MV-4-11 (cell line): Measurements from ENCODE around the gene UBASH3B.
A peak's percentile ranks its signal among the peaks of the same experiment; 100 is the strongest.

Experiments
- DNase-seq: peaks from one replicate; lab custom pipeline; 2025; lab: John Stamatoyannopoulos, UW

UBASH3B gene

GRCh38 chr11:122732342-122733315 is 77.1 kb downstream of the UBASH3B start:
- DNase-seq: no peak

DNA sequence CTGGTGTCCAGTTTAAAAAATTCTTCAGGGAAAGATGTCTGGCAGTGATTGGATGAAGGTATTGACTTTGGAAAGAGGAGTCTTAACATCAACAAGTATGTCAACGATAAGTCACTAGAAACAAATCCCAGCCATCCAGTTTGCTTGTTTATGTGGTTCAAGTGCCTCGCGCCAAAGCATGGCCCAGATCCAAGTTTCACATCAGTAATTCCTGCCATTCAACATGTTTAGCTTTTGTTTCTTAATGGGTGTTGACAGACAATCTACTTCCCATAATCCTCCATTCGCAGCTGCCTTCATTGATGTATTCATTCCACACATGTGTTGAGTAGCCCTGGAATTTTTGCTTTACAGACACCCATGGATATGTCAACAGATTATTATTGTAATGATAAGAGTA is 77.8 kb downstream of the UBASH3B start:
- DNase-seq: peak; percentile 87

GRCh38 chr11:122734848-122735496 is 79.5 kb downstream of the UBASH3B start:
- peak; percentile 45 for DNase-seq

GRCh38 chr11:122737951-122738693 is 82.6 kb downstream of the UBASH3B start:
- DNase-seq: no peak

DNA sequence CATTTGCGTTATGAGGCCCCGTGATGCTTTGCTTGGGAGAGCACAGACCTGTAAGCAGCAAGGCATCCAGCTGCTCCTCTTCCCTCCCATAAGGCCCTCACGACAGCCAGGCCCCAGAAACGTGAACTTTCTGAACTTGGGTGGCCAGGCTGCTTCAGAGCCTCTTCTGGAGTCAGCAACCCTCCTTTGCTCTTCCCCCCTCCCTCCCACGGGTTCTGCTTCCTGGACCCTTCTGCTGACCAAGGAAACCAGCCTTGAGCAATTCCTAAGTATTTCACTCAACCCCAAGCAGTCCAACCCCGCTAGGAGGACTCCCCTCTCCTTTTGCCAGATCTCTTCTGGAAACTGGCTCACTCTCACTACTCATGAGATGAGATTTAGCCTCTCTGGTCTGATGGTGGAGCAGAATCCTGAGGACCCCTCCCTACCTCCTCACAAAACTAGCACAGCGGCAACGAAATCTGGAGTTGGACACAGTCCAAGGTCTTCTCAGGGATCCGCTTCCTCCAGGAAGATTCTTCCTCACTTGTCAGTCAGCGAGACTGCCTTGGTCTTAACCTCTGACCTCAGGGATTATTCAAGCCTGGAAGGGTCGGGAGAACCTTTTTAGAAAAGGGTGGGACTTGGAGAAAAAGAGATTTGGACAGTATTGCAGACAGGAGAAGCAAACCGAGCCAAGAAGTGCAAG is 86.2 kb downstream of the UBASH3B start:
- DNase-seq: peak; percentile 46

DNA sequence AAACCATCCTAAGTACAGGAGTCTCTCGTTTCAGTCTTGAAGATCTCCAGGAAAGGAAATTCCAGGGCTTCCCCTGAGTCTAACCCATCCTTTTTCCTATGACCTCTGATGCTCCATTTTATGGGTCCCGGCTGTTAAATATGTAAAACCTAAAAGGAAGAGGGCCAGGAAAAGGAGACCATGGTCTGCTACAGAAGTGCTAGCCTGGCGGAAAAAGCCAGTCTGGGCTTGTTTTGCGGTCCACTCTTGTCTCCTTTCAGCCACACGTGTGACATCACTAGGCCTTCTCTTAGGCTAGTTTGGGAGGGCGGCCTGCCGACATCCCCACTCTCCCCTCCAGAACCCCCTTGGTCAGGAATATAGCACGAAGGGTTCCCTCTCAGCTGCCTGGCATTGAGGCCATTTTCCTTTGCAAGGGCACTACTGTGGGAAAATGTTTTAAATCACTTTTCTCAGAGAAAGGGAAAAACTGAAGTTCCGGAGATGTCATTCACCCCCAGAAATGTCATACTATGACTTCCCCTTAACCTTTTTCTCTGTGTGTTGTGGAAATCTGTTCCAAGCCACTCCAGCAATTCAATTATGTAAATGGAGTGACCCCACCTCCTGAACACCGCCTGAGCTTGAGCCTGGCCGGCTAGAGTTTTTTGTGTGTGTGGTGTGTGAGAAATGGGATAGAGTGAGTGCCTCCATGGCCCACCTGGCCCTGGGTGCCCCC is 86.9 kb downstream of the UBASH3B start:
- DNase-seq: no peak

DNA sequence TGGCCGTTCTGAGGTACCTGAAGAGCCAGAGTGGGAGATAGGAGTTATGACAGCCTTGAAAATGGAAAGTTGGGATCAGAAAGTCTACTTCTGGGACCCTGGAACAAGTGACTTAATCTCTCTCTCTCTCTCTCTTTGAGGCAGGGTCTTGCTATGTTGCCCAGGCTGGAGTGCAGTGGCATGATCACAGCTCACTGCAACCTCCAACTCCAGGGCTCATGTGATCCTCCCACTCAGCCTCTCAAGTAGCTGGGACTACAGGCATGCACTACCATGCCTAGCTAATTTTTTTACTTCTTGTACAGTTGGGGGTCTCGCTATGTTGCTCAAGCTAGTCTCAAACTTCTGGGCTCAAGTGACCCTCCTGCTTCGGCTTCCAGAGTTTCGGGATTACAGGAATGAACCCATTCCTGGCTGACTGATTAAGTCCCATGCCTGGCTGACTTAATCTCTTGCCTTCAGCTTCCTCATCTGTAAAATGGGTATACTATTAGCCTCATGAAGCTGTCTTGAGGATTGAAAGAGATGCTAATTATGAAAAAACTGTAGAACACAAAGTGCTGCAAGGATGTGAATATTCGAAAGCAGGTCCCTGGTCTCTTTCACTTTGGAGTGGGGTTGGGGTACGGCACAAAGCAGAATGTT is 87.7 kb downstream of the UBASH3B start:
- no peak for DNase-seq

- peak; percentile 80 for DNase-seq
These were observed 88.4 kb downstream of the UBASH3B start for GRCh38 chr11:122743949-122744348.

- DNase-seq: no peak
These were observed 88.8 kb downstream of the UBASH3B start for GRCh38 chr11:122744357-122744756.

GRCh38 chr11:122745111-122745510 is 89.6 kb downstream of the UBASH3B start:
- no peak for DNase-seq

DNA sequence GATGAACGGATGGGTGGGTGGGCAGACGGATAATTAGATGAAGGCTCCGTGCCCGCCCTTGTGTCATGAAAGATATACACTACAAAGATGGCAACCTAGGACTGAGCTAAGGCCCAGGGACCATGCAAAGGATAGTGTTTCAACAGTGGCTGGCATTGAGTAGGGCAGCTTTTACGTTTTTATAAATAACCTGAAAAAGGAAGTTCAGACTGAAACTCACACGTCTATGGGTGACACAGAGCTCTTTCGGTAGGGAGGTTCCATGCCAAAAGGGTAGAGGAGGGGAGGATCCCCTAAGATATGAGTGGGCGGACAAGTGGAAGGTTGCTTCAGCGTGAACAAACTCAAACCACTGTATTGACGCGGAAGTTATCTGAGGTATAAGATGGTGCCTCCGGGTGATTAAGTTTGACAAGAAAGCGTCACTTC is 90.5 kb downstream of the UBASH3B start:
- DNase-seq: peak; percentile 96

- no peak for DNase-seq
These were observed 91.2 kb downstream of the UBASH3B start for GRCh38 chr11:122746611-122747244.

DNA sequence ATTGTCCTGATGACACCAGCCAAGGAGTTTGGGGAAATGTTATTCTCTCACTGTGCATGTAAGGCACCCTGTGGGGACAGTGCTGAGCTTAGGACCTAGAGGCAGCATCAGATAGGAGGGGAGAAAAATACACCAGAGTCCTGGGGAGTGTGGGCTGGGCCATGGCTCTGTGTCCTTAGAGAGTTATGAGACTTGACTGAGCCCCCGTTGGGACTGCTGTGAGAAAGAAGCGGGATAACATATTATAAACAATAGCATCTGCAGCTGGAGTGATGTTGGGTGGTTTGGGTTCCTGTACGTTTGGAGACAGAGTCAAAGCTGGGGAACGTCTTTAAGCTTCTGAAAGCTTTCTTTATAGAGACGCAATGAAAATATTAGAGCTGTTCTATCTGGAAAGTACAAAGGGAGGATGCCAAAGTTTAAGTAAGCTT is 91.8 kb downstream of the UBASH3B start:
- no peak for DNase-seq

GRCh38 chr11:122749005-122749687 is 93.6 kb downstream of the UBASH3B start:
- peak; percentile 95 for DNase-seq

GRCh38 chr11:122750049-122750448 is 94.5 kb downstream of the UBASH3B start:
- DNase-seq: no peak

DNA sequence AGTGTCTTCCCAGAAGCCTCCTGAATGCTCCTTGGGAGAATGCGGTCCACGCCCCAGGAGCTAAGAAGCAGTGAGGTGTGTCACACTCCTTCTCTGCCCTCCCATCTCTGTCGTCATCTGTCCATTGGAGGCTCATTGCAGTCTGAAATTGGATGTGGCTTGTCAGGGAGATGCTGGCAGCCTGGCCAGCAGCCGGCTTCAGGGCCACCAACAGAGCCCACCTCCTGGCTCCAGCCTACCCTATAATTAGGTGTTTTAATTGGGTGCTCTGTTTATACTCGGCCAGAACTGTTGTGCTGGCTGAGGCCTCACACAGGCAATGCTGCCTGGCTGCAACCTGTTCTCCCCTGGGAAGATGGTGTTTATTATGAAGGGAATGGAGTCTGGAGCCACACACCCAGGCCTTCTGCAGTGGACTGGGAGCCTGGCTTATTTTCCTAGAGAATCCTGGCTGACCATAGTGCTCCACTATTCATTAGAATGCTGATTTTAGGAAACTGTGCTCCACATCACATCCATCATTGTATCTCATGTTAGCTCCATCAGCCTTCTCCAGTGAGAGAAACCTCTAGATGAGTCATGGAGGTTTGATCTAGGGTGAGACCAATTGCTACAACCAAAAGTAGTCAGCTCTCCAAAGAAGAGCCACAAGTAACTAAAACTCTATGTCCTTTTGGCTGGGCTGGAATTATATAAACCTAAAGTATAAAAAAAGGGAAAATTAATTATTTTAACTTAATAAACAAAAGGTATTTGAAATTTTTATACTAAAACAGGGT is 96.0 kb downstream of the UBASH3B start:
- DNase-seq: peak; percentile 33

DNA sequence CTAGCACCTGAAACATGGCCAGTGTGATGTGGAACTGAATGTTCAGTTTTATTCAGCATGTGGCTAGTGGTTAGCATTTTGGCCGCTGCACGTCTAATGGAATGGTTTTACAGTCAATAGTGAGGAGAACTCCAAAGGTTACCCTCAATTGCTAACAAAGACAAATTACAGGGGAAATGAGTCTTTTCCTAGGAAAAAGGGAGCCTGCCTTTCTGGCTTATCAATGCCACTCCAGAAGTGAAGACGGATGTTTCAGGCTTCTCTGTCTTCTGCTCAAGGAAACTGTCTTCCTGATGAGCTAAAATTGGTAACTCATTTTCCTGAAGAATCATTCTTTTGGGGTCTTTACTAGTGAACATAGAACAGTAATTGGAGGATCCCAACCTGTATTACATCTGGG is 98.5 kb downstream of the UBASH3B start:
- no peak for DNase-seq

DNA sequence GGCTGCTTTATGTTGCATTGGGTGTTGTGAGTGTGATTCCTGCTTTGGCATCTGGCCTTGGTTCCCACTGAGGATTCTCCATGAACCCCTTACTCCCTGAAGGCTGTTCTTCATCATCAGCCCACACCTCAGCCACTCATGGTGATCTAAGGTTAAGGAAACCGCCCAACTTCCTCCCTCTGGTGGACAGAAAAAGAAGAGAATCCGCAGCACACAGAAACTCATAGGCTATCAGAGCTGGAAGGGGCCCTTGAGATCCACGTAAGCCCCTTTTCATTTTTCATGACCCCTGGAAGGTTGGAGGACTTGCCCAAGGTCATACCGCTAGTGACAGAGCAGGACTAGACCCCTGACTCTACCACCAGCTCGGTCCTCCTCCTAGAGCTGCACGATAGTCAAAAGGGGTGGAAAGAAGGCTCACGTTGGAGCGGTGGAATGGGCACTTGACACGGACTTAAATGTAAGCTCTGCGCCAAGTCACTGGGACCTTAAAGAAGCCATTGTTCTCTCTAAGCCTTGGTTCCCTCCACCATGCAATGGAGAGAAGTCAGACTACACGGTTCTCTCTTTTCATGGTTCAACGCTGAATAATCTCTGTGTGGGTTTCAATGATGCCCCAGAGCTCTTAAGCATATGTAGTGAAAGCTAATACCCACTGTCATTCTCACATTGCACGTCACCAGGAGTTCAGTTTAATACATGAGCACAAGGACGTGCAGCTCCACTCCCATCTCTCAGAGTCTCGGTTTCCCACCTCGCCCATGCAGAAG is 99.2 kb downstream of the UBASH3B start:
- DNase-seq: peak; percentile 35
